CD4-positive, alpha-beta T cell treated with Interleukin-4 for 4 hours (primary cell): ENCODE results near the gene ART3.

Experiments
- DNase-seq: peaks from one replicate; pipeline ENCODE4 v3.0.0-alpha.2; 2020

ART3 gene

DNA sequence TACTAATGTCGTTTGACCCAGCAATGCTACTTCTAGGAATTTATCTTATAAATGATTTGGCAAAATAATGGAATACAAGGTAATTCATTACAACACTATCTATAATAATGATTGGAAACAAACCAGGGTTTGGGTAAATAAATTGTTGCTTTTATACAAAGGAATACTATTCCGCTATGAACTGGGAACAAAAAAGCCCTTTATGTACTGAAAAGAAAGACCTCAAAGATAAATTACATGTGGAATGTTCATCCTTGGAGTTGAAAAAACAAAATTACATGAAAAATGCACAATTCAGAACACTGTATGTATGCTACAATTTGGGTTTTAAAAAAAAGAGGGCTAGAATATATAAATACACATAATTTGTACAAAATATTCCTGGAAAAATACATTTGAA is 78.8 kb downstream of the ART3 start:
- no peak for DNase-seq

DNA sequence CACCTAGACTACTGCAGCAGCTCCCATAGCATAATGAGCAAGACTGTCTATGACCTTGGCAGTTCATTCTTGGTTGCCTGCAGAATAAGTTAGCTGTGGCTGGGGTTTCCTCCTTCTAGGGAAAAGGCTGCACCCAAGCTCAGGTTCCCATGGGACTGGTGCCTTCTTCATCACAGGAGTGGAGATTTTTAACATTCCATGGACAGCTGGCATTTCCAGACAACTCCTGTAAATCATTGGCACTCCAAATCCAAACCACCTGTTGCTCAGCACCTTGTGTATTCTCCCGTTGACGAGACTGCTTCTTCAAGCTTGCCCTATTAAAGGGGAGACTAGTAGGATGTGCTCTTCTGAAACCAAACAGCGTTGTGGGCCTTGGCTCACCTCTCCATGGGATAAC is 81.5 kb downstream of the ART3 start:
- DNase-seq: no peak

DNA sequence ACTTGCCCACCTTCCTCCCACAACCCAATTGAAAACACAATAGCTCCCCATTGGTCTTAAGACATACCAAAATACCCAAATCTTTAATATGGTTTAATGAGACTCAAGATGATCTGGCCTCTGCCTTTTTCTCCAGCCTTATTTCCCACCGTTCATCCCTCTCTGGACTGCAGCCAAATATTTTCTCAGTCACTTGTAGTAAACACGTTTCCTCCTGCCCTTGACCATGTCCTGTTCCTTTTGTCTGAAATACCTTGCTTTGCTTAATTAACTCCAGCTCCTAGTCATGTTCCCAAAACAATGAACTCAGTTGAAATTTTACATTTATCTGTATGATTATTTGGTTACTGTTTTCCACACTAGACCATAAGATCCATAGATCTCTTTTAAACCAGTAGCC is 82.1 kb downstream of the ART3 start:
- DNase-seq: no peak

DNA sequence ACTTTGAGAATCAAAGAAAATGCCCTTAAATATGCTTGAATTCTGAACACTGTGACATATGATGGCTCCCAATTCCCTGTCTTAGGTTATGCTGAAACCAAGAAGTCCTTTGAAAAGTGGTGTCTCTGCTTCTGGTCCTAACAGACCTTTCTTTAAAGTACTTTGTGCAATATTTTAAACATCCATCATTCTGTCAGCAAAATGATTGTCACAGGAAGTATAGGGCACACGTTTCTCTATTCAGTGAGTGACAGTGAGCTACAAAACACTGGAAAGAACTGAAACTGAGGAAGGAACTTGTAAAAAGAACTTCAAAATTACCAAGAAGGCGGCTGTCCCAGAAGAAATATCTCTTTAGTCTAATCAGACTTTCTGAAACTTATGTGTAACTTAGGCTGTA is 85.8 kb downstream of the ART3 start:
- DNase-seq: no peak
